Spleen (tissue), 7 donors: ENCODE measurements around the gene SCP2.

ENCODE experiments used
- POLR2A ChIP-seq, 3 donors: fragments of 450-650 bp; IDR thresholded peaks; one replicate each; pipeline ENCODE4 v1.5.1; 2017; ENCODE audit warnings: antibody characterized with exemption in 3 of 3, mild to moderate bottlenecking in 1 of 3
- TF ChIP-seq, protein P1 (sequence below), 11 experiments: fragments of 200-600 bp in 7 of 11; fragments of 450-650 bp in 4 of 11; sonication (generic) in 4 of 11; IDR thresholded peaks in 8 of 11; conservative IDR thresholded peaks in 3 of 11; 1 replicate in 7 of 11; 2 replicates in 4 of 11; pipeline versions ENCODE4 v1.4.0 to v1.8.0; 2016 to 2021; ENCODE audit warnings: antibody characterized with exemption in 11 of 11, inconsistent platforms in 4 of 11, mild to moderate bottlenecking in 1 of 11
- donor health status: DM: no; HTN: no; CAD: no; lungs with moderate emphysema.
- donor health status: DM: no; HTN: no; CAD: no.
- donor health status: DM: no; HTN: no; CAD: no.

GRCh38 chr1:53086491-53087070, 159.5 kb downstream of the SCP2 start:
- TF ChIP-seq, protein P1, sequence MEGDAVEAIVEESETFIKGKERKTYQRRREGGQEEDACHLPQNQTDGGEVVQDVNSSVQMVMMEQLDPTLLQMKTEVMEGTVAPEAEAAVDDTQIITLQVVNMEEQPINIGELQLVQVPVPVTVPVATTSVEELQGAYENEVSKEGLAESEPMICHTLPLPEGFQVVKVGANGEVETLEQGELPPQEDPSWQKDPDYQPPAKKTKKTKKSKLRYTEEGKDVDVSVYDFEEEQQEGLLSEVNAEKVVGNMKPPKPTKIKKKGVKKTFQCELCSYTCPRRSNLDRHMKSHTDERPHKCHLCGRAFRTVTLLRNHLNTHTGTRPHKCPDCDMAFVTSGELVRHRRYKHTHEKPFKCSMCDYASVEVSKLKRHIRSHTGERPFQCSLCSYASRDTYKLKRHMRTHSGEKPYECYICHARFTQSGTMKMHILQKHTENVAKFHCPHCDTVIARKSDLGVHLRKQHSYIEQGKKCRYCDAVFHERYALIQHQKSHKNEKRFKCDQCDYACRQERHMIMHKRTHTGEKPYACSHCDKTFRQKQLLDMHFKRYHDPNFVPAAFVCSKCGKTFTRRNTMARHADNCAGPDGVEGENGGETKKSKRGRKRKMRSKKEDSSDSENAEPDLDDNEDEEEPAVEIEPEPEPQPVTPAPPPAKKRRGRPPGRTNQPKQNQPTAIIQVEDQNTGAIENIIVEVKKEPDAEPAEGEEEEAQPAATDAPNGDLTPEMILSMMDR (IDR thresholded peaks at IDR 0.05 in 8 of 11, conservative IDR thresholded peaks at IDR 0.05 in 3 of 11) = no peak
- TF ChIP-seq POLR2A (IDR thresholded peaks at IDR 0.05) = no peak
